ENCODE results near the gene ARL6IP1. TPM values are rescaled to one million over a fixed set of nuclear protein-coding genes. Genes with fewer than 3 reads are reported as not detected.

Gene ARL6IP1
- total RNA-seq: 287 and 331 TPM in 2 replicates

GRCh38 chr16:18801145-18801972, at the start of gene ARL6IP1:
Gene ARL6IP1 (minus strand): TSS chr16:18801549. CDS start chr16:18801466, 83 bp downstream.

DNA sequence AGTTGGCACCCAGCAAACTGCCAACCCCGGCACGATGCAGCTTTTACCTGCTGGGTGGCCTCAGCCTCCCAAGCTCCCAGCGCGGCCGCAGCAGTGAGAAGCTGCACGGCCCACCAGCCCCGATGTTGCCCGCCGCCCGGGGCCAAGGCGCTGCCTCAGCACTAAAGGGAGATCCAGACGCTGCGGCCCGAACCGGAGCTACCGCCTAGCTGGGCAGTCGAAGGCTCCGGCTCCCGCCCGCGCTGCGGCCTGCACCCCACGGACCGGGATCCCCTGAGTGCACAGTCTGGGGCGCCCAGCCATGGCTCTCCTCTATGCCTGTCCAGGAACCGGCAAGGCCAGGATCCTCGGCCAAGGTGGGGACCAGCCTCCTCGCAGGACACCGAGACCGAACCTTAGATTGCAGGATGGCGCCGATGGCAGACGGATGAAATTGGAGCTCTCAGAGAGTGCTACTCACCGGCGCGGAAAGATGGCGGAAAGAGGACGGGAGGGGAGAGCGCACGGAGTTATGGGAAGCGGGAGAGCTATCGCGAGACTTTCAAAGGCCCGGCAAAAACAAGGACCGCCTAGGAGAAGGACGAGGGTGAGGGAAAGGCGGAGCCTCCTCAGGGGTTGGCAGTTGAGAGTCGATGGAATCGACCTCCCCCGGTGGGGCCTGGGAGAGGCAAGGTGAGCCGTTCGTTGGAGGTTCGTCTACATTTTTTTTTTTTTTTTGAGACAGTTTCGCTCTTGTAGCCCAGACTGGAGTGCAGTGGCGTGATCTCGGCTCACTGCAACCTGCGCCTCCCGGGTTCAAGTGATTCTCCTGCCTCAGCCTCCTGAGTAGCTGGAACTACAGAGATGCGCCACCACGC, 11.3 kb downstream of the ARL6IP1 start, which contains the start of gene RPS15A:
Gene RPS15A, minus strand, starts transcription at position 485 of the 857 bp plus-strand sequence. CDS start 1,221 bp downstream, outside the sequence.

Other genes with a start within 250 kb of the ARL6IP1 start
- 151 and 157 TPM in 2 replicates for gene NOMO2, start 239.5 kb downstream of the ARL6IP1 start, total RNA-seq
- 2,615 and 2,871 TPM in 2 replicates for gene RPS15A, start 11.2 kb downstream of the ARL6IP1 start, total RNA-seq
- 20.8 and 36.4 TPM in 2 replicates for gene SMG1, start 124.9 kb upstream of the ARL6IP1 start, total RNA-seq
- 1.5 and 2.5 TPM in 2 replicates for gene TMC7, start 182.4 kb upstream of the ARL6IP1 start, total RNA-seq

Measured in mammary microvascular endothelial cell (primary cell).